Embryonic facial prominence (tissue), 1 donor: ENCODE measurements around the gene PPIB.
"Not testable (repeated sequence)": the region's sequence is repeated elsewhere in the genome, so short reads cannot be mapped to it uniquely, and the experiment has no call there.

ENCODE experiments used
- DNase-seq: peaks from one replicate; pipeline ENCODE4 v3.0.0-alpha.2; 2016; ENCODE audit errors: extremely low spot score

Gene PPIB

DNA sequence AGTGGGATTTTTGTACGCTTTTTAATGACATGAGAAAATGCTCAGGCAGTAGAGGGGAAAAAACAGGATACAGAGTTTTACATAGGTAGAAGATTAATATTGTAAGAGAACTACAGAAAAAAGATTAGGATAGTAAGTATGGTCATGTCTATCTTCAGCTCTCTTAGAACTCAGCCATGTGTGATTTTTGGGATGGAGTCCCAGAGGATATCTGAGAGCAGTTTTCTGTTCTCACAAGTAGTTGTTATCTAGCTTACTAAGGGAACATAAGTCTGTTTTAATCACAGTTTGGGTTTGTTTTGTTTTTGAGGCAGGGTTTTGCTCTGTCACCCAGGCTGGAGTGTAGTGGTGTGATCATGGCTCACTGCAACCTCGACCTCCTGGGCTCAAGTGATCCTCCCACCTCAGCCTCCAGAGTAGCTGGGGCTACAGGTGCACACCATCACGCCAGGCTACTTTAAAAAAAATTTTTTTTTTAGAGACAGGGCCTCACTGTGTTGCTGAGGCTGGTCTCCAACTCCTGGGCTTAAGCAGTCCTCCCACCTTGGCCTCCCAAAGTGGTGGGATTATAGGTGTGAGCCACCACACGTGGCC lies 52.6 kb downstream of the PPIB start:
- not testable (repeated sequence) for DNase-seq

DNA sequence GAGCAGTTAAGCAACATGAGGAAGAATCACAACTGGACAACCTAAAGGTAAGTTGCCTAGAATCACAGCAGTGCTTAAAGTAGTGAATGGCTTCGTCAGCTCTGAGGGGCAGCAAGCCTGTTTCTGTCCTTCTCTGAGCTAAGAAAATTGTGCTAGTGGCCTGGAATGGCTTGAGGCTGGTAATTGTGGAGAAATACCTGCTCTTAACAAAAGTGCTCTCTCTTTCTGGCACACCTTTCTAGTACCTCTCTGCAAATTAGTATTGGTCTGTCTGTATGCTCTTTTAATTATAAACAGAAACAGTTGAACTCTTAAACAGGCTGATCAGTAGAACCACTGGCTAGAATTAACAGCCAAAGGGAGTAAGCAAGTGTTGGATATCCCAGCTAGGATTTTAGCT lies 55.5 kb downstream of the PPIB start:
- DNase-seq: no peak
